Ecto neural progenitor cell (in vitro differentiated cells): ENCODE measurements around the gene MAPK4.
"Not testable (repeated sequence)": the region's sequence is repeated elsewhere in the genome, so short reads cannot be mapped to it uniquely, and the experiment has no call there.

Experiments
- DNase-seq: peaks from one replicate; pipeline ENCODE4 v3.0.0-alpha.2; 2018; ENCODE audit warnings: low spot score

MAPK4 gene

DNA sequence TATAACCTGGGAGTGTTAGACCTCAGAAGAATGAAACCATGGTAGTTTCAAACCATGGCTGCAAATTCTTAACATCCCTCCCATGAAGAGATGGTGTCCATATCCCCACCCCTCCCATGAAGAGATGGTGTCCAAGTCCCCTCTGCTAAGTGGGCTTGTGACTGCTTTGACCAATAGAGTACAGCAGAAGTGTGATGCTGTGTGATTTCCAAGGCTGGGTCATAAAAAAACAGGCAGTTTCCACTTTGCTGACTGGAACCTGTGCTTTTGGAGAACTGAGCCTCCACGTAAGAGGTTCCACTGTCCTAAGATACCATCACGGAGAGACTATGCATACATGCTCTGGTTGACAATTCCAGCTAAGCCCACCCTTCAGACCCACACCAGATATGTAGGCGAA lies 194.4 kb downstream of the MAPK4 start:
- no peak for DNase-seq

DNA sequence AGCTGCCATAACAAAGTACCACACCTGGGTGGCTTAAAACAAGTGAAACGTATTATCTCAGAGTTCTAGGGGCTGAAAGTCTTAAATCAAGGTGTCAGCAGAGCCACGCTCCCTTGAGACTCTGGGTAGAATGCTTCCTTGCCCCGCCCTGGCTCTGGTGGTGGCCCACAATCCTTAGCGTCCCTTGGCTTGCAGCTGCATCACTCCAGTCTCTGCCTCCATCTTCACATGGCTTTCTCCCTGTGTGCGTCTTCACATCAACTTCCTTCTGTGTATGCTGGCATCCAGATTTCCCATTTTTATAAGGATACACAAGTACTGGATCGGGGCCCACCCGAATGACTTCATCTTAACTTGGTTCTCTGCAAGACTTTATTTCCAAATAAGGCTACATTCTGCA lies 197.5 kb downstream of the MAPK4 start:
- no peak for DNase-seq

DNA sequence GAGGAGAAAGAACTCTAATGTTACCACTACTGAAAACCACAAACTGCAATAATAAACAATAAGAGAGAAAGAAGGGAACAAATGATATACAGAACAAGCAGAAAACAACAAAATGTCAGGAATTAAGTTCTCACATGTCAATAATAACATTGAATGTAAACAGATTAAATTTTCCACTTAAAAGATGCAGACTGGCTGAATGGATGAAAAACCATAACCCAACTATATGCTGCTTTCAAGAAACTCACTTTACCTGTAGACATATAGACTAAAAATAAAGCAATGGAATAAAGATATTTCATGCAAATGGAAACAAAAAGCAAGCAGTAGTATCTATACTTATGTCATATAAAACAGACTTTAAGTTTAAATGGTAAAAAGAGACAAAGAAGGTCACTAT lies 209.6 kb downstream of the MAPK4 start:
- no peak for DNase-seq

DNA sequence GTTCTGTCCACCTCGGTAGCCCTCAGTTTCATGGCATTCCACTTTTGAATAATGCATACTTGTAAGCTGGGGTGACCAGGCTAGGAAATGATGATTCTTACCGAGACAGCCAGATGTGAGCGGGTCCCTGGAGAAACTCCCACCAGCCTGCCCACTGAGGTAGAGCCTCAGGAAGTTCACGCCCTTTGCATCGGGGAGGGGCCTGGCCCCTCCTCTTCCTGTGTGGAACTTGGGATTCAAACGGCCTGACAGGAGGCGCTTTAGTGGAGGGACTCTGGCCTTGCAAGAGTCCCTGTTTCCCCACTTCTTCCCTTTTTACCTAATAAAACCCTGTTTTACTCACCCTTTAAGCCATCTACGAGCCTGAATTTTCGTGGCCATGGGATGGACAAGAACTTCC lies 215.3 kb downstream of the MAPK4 start:
- no peak for DNase-seq

DNA sequence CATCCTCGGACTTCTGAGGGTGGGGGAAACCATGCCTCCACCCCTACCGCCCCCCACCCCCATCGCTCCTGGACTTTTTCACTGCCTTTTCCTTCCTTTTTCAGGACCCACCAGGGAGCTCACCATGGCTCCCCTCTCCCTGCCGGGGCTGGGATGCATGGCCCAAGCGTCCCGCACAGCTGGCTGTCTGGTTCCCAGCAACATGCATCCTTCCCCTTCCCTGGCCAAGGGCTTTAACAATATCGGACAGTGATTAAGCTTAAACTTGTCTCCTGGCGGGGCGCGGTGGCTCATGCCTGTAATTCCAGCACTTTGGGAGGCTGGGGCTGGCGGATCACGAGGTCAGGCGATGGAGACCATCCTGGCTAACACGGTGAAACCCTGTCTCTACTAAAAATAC lies 215.8 kb downstream of the MAPK4 start:
- DNase-seq, result no peak

DNA sequence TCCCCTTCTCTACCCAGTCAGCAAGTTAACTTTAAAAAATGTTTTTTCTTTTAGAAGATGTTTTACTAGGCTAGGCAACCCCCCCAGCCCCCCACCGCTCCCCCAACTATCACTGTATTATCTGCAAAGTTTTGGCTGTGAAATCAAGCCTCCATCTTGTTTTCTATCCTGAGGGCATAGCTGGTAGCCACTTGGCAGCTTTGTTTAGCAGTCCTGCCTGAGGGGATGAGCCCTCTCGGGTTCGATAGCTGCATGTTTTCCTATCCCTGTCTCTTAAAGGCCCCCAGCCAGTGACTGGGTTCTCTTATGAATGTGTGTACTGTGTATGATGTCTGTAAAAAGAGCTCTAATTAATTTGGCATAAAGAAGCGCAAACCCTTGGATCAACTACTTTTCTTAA lies 216.5 kb downstream of the MAPK4 start:
- no peak for DNase-seq

DNA sequence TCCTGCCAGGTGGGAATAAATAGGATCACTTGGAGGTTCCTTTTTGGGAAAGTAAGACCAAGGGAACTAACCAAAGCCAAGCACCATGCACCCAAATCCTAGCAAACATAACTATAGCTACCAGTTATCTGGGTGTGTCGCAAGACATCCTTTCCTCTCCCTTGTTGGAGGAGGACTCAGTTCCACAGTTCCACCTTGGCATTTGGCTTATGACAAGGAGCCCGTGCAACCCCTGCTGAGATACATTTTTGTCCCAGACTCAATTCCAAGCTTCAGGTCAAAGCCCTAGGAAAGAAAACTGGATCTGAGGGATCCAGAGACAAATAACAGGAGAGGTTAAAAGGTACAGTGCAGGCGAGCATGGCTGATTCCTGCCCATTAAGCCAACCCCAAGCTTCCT lies 219.1 kb downstream of the MAPK4 start:
- DNase-seq, result not testable (repeated sequence)
